Uterus (tissue), 4 donors: Measurements from ENCODE around the gene SLC22A7. TPM values are rescaled to one million over a fixed set of nuclear protein-coding genes. Genes with fewer than 3 reads are reported as not detected.
"Not testable (repeated sequence)": the region's sequence is repeated elsewhere in the genome, so short reads cannot be mapped to it uniquely, and the experiment has no call there.

Source experiments
- DNase-seq, 2 donors: peaks; one replicate each; pipeline ENCODE4 v3.0.0-alpha.2; 2019 to 2020
- H3K27ac ChIP-seq, 2 donors: fragments of 200-600 bp; sonication (generic); 1 replicate in 1 of 2; 2 replicates in 1 of 2; pipeline ENCODE4 v1.5.1; 2016 to 2018
- H3K27me3 ChIP-seq, 2 donors: fragments of 200-600 bp; sonication (generic); one replicate each; pipeline ENCODE4 v1.5.1; 2018 to 2019; ENCODE audit warnings: control low read depth in 1 of 2
- H3K36me3 ChIP-seq, 2 donors: fragments of 200-600 bp; sonication (generic); one replicate each; pipeline ENCODE4 v1.5.1; 2019; ENCODE audit warnings: control low read depth in 1 of 2
- H3K4me1 ChIP-seq, 2 donors: fragments of 200-600 bp; sonication (generic); one replicate each; pipeline ENCODE4 v1.5.1; 2018 to 2019; ENCODE audit warnings: control low read depth in 1 of 2
- H3K4me3 ChIP-seq, 2 donors: fragments of 200-600 bp; sonication (generic); 1 replicate in 1 of 2; 2 replicates in 1 of 2; pipeline ENCODE4 v1.5.1; 2018 to 2019; ENCODE audit warnings: mild to moderate bottlenecking in 1 of 2
- H3K9me3 ChIP-seq, 2 donors: fragments of 200-600 bp; sonication (generic); one replicate each; pipeline ENCODE4 v1.5.1; 2019; ENCODE audit warnings: control low read depth in 1 of 2
- POLR2A ChIP-seq, 2 donors: fragments of 450-650 bp; IDR thresholded peaks; one replicate each; pipeline ENCODE4 v1.6.1; 2016; ENCODE audit warnings: antibody characterized with exemption in 2 of 2, mild to moderate bottlenecking in 1 of 2, moderate library complexity in 1 of 2
- intact Hi-C: fragments of 100-400 bp; cut with DNase I; formaldehyde crosslinking; loops from one replicate; pipeline ENCODE4 v1.15.1; 2023; ENCODE audit warnings: low total_unique reads
- total RNA-seq, 4 donors: library from RNA; depleted of rRNA in 3 of 4; stranded (reverse); fragments of >200 nt in 3 of 4; gene quantifications; one replicate each; pipeline versions ENCODE4 v1.1.0 to v1.2.4, GENCODE V29; 2014 to 2023
- TF ChIP-seq, protein P1 (sequence below), 4 experiments: fragments of 200-600 bp in 2 of 4; fragments of 450-650 bp in 2 of 4; sonication (generic) in 2 of 4; IDR thresholded peaks; one replicate each; pipeline ENCODE4 v1.5.1; 2016 to 2019; ENCODE audit warnings: antibody characterized with exemption in 4 of 4, mild to moderate bottlenecking in 2 of 4, moderate library complexity in 1 of 4
- donor health status: DM: yes; HTN: yes; CAD: no.

The SLC22A7 gene
- total RNA-seq, 4 donors from 2014 or later: not detected

DNA sequence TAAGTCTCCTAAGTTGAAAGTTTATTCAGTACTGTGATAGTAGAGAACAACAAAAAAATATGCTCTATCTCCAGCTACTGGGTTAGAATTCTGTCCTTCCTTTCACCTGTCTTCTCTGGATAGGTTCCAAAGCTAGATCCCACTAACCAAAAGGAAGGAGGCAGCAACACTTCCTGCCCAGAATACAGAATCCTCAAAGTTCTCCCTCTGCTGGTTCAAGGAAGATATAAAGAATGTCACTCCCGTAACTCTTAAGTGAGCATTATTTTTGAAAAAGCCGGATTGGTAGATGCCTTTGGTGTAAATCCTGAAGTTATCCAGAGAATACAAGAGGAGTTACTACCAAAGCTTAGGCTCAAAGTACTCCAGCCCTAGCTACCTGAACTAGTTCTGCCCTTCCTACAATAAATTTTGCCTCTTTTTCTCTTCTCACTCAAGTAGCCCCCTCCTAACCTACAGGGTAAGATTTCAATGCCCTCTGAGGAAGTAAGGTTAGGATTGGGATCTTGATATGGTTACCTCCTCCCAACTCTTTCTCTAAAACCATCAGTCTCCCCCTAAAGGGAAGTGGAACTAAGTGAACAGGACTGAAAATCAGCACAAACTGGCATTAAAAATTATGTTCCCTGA is 36.5 kb downstream of the SLC22A7 start:
- DNase-seq: no peak
- intact Hi-C loops: no loop called here
- Histone ChIP-seq H3K27ac (no peak overlapping the region), H3K36me3 (no peaks in the 10 kb centered on the region), H3K9me3 (no peaks in the 10 kb centered on the region), H3K4me1 (no peaks in the 10 kb centered on the region), H3K27me3 (no peaks in the 10 kb centered on the region), H3K4me3 (no peak overlapping the region)
- TF ChIP-seq POLR2A (IDR thresholded peaks at IDR 0.05): no peak
- TF ChIP-seq, protein P1, sequence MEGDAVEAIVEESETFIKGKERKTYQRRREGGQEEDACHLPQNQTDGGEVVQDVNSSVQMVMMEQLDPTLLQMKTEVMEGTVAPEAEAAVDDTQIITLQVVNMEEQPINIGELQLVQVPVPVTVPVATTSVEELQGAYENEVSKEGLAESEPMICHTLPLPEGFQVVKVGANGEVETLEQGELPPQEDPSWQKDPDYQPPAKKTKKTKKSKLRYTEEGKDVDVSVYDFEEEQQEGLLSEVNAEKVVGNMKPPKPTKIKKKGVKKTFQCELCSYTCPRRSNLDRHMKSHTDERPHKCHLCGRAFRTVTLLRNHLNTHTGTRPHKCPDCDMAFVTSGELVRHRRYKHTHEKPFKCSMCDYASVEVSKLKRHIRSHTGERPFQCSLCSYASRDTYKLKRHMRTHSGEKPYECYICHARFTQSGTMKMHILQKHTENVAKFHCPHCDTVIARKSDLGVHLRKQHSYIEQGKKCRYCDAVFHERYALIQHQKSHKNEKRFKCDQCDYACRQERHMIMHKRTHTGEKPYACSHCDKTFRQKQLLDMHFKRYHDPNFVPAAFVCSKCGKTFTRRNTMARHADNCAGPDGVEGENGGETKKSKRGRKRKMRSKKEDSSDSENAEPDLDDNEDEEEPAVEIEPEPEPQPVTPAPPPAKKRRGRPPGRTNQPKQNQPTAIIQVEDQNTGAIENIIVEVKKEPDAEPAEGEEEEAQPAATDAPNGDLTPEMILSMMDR (IDR thresholded peaks at IDR 0.05): peak; percentile 22 to 47 (median 32)

DNA sequence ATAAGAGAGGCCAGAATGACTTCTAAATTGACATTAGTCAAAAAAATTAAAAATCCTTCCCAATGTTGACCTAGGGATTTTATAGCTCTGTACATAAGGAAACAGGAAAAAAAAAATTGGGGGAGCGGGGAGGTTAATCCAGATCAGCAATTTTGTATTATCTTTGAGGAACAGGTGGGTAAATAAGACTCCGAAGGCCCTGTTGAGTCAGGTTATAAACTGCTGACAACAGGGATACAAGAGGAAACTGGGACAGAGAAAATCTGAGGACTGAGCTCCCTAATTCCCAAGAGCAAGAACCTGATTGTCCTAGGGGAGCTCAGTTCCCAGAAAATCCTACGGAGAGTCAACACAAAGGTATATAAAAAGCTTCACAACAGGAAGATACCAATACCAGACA is 37.4 kb downstream of the SLC22A7 start:
- H3K27ac ChIP-seq: no peak overlapping the region
- H3K9me3 ChIP-seq: no peaks in the 10 kb centered on the region
- H3K36me3 ChIP-seq: no peaks in the 10 kb centered on the region
- H3K4me3 ChIP-seq: no peak overlapping the region
- TF ChIP-seq POLR2A (IDR thresholded peaks at IDR 0.05): no peak
- TF ChIP-seq, protein P1 (IDR thresholded peaks at IDR 0.05): no peak
- H3K27me3 ChIP-seq: no peaks in the 10 kb centered on the region
- no peaks in the 10 kb centered on the region for H3K4me1 ChIP-seq
- DNase-seq: no peak
- intact Hi-C loops: no loop called here

DNA sequence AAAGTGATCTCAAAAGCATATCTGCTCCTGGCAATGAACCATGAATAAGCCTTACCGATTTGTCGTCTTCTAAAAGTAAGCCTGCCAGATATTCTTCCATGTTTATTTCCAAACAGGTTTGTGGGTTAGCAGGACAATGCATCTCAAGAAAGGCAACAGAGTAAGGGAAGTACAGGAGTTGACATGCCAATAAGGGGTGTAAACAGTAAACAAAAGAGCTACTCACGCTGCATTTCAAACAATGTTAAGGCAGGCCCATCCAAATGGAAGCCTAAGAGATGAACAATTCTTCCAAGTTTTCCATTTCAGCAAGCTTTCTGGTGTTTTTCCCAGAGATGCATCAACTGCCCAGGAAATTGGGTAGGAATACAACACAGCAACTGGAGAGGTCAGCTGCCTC is 38.3 kb downstream of the SLC22A7 start:
- Histone ChIP-seq H3K27me3 (no peaks in the 10 kb centered on the region), H3K36me3 (no peaks in the 10 kb centered on the region), H3K4me1 (no peaks in the 10 kb centered on the region), H3K9me3 (no peaks in the 10 kb centered on the region), H3K4me3 (no peak overlapping the region), H3K27ac (no peak overlapping the region)
- no peak for DNase-seq
- TF ChIP-seq, protein P1 (IDR thresholded peaks at IDR 0.05): no peak
- intact Hi-C loops: no loop called here

DNA sequence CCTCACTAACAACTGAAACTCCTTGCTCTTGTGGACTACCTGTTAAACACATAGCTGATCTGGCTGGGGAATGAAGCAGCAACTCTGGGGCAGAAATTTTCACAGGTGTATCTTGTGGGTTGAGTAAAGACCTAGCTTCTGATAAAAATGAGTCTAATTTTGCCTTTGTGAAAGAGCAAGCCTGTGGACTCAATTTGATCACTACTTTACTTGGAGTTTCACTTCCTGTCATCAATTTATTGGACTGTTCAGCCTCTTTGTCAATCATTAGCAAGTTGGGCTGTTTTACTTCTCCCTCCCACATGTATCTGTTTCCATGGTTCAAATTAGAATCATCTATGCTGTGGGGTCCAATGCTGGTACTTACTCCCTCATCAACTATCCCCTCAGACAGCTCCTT is 40.2 kb downstream of the SLC22A7 start:
- intact Hi-C loops: no loop called here

DNA sequence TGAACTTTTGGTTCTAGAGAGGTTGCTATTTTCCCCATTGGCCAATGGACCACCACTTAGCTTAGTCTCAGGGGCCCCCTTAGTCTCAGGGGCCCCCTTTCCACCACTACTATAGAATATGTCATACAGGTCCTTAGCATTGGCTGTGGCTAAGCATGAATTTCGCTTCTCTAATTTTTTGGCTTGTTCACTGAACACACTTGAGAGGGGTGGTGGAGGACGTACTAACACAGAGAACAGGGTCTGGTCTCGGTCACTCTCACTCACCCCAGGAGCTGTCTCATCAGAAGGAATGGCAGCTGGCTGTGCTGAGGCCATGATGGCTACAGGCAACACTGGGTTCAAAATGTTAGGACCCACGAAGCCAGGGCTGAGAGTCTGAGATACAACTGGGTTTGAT is 41.1 kb downstream of the SLC22A7 start:
- Histone ChIP-seq H3K27ac (no peak overlapping the region), H3K4me1 (no peaks in the 10 kb centered on the region), H3K9me3 (no peaks in the 10 kb centered on the region), H3K4me3 (no peak overlapping the region), H3K27me3 (no peaks in the 10 kb centered on the region), H3K36me3 (no peaks in the 10 kb centered on the region)
- TF ChIP-seq POLR2A (IDR thresholded peaks at IDR 0.05): no peak
- TF ChIP-seq, protein P1 (IDR thresholded peaks at IDR 0.05): no peak
- DNase-seq: no peak
- intact Hi-C loops: no loop called here

More for the DNA sequence above, 40.2 kb downstream of the SLC22A7 start:
- TF ChIP-seq, protein P1 (IDR thresholded peaks at IDR 0.05): no peak
- no peak for TF ChIP-seq POLR2A (IDR thresholded peaks at IDR 0.05)
- DNase-seq: no peak
- Histone ChIP-seq H3K4me3 (no peak overlapping the region), H3K4me1 (no peaks in the 10 kb centered on the region), H3K36me3 (no peaks in the 10 kb centered on the region), H3K27me3 (no peaks in the 10 kb centered on the region), H3K9me3 (no peaks in the 10 kb centered on the region), H3K27ac (no peak overlapping the region)

DNA sequence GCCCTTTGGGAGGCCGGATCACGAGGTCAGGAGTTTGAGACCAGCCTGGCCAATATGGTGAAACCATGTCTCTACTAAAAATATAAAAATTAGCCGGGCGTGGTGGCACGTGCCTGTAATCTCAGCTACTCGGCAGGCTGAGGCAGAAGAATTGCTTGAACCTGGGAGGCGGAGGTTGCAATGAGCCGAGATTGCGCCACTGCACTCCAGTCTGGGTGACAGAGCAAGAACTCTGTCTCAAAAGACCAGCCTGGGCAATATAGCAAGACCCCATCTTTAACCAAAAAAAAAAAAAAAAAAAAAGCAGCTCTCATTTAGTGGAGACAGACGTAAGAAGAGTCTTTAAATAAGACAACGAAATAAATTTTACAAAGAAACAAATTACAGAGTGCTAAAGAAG is 48.2 kb downstream of the SLC22A7 start:
- H3K9me3 ChIP-seq, H3K27ac ChIP-seq, intact Hi-C loops, DNase-seq, H3K36me3 ChIP-seq, H3K4me1 ChIP-seq, H3K27me3 ChIP-seq, H3K4me3 ChIP-seq: not testable (repeated sequence)
